NOMO-1 (cell line): ENCODE measurements around the gene CAB39L.

Experiments
- DNase-seq, 2 experiments: peaks; one replicate each; lab custom pipeline; 2025; ENCODE audit not compliant: unreplicated experiment in 2 of 2; lab: John Stamatoyannopoulos, UW

The CAB39L gene

GRCh38 chr13:49315036-49315565 lies 128.8 kb downstream of the CAB39L start:
- DNase-seq, result no peak

- no peak for DNase-seq
These were observed 129.5 kb downstream of the CAB39L start for GRCh38 chr13:49314344-49314882.

DNA sequence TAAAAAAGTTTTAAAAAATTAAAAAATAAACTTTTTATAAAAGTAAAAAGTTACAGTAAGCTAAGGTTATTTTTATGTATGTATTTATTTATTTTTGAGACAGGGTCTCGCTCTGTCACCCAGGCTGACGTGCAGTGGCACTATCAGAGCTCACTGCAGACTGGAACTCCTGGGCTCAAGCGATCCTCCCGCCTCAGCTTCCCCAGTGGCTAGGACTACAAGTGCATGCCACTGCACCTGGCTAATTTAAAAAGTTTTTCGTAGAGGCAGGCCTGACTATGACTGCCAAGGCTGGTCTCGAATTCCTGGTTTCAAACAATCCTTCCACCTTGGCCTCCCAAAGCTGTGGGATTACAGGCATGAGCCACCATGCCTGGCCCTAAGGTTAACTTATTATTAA lies 132.0 kb downstream of the CAB39L start:
- DNase-seq, result no peak

GRCh38 chr13:49310251-49310650 lies 133.6 kb downstream of the CAB39L start:
- DNase-seq, result no peak

DNA sequence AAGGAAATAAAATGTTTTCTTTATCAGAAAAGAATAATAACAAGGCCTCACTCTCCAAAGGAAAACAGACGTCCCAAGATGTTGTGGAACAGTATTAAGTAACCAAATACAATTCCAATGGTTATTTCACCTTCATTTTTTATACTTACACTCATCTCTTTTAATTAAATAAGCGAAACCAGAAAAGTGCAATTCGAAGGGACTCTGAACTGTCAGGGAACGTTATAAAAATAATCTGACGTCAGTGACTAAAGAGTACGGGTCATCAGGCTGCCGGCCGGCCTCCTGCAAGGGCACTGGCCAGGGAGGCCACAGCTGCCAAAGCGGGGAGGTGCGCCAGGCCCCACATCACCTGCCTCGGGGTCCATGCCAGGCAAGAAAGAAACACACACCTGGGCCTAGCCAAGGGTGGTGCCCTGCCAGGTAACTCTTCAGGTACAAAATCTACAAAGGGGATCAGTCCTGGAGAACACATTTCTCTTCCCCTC lies 134.9 kb downstream of the CAB39L start:
- DNase-seq, result no peak

GRCh38 chr13:49308097-49308875 lies 135.6 kb downstream of the CAB39L start:
- DNase-seq, result no peak

DNA sequence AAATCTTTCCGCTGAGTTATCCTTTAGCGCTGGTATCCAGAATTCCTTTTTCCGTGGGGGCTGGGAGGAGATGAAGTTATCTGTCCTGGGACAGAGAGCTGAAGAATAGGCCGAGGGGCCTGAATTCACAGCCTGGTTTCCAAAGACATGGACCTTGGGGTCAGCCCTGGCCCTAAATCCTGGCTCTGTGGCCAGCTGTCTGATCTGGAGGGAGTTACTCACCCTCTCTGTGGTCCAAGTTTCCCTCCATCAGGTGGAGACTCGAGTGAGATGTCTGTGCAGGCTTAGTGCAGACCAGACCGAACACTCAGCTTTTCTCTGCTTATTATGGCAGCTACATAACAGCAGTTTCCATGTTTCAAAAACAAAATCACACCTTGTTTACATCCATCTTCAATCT lies 136.5 kb downstream of the CAB39L start:
- no peak for DNase-seq

DNA sequence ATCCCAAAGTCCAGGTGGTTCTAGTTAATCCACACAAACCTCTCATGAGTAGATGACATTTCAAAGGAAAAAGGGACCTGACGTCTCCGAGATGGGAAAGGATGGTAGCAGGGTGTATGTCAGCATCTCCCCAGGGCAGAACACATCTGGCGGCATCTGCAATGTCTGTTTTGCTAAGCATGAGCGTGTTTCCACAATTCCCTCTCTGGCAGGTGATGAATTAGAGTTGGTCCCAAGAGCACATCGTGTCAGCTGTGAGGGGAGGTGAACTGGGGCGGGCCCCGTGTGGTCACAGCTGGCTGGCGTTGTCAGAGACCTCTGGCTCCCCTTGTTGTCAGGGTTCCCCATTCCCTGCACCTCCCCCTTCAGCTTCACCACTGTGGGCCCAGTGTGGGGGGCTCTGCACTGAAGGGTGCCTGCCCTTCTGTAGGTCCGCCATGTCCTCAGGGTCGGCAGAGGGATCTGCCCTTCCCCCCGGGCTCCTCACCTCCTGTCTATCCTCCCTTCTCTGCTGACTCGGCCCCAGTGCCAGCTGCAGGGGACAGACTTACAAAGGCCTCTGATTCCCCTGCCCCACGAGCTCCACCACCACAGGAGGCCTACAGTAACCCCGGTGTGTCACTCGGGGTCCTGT lies 138.0 kb downstream of the CAB39L start:
- no peak for DNase-seq

DNA sequence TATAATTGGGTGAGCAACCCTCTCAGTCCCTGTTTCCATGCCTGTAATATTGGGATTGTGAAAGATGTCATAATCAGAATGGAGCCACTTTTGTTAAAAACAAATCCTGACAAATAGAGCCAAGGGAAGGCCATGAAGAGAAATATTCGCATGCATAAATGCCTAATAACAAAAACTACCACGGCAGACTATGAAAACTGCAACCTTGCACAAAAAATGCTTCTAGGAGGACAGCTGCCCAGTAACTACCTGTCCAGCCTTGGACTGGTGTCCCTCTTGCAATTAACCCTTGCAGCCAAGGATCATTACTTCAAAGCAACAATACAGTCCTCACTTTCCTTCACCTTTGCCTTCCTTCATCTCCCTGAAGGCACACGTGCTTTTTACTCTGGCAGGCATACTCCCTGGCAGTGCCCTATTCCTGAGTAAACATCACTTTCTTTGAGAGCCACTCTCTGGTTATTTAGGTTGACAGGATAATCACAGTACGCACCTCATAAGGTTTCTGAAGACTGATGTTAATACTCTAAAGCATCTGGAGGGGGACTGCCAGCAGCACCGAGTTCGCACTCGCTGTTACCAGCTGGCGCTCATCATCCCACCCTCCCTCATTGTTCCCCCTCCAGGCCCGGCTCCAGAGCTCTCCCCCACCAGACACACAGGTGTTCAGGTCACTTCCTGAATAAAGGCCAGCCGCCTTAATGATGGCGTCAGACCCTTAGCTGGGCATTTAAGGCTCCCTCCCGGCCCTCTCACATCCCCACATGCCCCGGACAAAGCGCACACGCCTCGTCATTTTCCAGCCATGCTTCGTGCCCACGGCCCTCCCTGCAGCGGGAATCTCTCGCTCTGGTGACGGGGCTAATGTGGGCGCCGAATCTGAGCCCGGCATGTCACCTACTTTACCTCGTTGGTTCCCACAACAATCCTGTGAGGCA lies 138.8 kb downstream of the CAB39L start:
- DNase-seq, result no peak

DNA sequence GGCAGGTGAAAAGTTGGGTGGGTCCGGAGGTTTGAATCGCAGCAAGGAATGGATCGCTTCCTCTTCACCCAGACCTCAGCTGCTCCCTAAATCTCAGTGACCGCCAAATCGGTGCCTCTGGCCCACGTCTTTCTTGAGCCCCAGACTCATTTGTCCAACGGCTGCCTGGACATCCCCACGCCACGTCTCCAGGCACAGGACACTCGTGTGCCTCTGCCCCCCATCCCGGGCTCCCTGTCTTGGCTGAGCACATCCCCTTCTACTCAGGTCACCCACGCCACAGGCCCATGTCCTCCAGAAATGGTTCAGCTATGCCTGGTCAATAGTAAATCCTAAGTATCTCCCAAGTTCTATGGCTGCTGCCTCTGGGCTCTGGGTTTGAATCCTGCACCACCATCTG lies 139.5 kb downstream of the CAB39L start:
- no peak for DNase-seq

- no peak for DNase-seq
These were observed 140.2 kb downstream of the CAB39L start for GRCh38 chr13:49303533-49304252.

DNA sequence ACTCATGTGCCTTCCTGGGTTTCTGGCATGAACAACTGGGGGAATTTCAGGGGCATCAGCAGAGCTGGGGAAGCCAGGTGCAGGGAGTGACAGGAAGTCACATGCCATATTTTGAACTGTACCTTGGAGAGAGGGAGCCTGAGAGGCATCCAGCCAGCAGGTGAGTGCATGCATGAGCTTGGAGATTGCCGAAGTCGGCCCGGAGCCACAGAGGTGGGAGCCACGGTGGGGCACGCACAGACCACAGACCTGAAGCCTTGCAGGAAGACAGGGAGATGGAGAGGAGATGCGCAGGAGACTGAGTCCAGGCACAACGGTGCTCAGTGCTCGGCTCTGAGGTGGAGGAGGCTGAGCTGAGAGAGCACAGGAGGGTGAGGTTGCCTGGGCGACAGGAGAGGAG lies 141.0 kb downstream of the CAB39L start:
- no peak for DNase-seq

DNA sequence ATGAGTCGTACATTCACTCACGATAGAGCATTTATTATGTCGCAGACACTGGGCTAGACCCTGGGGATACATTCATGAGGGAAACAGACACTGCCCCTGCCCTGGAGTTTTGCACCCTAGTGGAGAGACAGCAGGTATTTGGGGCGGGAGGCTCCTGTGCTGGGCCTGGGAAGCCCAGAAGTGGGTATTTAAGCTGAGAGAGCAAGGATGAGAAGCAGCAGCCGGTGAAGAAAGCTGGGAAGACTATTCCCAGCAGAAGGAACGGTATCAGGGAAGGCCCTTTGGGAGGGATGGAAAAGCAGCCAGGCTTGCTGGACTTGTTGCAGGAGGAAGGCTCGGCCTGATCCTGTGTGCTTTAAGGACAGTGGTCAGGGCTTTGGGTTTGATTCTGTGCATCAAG lies 141.6 kb downstream of the CAB39L start:
- no peak for DNase-seq

DNA sequence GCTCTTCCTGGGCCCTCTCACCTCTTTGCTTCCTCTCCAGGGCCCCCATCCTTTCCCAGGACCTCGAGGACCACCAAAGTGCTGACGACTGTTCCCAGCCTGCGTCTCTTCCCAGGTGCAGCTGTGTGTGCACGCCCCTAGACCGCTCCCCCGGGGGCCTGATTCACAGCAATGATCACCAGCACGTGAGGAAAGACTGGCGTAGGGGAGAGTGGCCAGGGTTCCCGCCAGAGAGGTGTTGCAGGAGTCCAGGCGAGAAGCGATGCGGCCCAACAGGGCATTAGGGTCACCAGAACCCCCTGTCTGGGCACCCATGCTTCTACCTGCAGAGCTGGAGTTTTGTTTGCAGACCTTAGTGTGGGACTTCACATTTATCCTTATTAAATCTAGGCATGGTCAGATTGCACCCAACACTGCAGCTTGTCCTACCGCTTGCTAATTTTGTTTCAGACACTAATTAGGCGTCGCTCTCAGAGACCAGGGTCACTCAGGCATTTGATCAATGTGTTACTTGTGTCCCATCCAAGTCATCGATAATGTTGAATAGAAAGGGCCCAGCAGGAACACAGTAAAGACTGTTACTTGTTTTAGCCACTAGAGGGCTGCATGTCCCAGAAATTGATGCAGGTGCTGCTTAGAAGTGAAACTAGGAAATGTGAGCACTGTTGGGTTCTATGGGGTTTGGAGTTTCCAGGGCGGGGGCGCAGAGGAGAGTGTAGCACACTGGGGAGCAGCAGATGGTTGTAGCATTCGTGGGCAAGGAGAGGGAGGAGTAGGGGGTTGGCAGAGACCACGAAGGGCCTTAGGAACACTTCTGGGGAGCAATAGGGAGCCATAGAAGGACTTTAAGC lies 142.9 kb downstream of the CAB39L start:
- DNase-seq, result peak; percentile 52 to 85

- no peak for DNase-seq
These were observed 143.6 kb downstream of the CAB39L start for GRCh38 chr13:49300276-49300675.

GRCh38 chr13:49298903-49299605 lies 144.8 kb downstream of the CAB39L start:
- no peak for DNase-seq

DNA sequence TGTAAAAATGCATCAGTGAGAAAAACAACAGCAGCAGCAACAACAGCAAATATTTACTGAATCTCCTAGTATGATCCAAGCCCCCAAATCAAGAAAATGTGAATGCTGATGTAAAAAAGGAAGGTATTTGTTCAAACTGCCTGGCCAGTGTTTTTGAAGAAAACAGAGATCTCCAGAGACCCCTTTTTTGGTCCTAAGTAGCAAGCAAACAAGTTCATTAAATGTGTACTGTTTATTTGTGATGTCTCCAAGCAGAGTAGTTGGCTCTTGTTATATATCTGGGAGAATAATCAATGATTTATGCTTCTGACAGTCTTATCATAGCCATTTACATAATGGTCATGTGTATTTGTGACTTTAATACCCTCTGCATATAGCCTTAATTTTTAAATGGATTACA lies 145.4 kb downstream of the CAB39L start:
- DNase-seq, result no peak

GRCh38 chr13:49297338-49297737 lies 146.5 kb downstream of the CAB39L start:
- DNase-seq, result no peak

DNA sequence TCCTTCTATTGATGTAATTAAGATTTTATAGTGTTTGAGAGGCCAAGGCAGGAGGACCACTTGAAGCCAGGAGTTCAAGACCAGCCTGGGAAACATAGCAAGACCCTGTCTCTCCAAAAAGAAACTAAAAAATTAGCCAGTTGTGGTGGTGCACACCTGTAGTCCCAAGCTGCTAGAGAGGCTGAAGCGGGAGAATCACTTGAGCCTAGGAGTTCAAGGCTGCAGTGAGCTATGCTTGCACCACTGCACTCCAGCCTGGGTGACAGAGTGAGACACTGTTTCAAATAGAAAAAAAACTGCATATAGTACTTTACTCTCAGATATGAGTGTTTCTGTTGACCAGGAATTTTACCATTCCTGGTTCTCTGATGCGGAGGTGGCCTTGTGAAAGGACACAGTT lies 147.2 kb downstream of the CAB39L start:
- no peak for DNase-seq
